Measurements from ENCODE around the gene INSIG1. TPM values are rescaled to one million over a fixed set of nuclear protein-coding genes. Genes with fewer than 3 reads are reported as not detected.

Gene INSIG1
- total RNA-seq, 1 experiment from 2014 or later: 92.6 TPM

DNA sequence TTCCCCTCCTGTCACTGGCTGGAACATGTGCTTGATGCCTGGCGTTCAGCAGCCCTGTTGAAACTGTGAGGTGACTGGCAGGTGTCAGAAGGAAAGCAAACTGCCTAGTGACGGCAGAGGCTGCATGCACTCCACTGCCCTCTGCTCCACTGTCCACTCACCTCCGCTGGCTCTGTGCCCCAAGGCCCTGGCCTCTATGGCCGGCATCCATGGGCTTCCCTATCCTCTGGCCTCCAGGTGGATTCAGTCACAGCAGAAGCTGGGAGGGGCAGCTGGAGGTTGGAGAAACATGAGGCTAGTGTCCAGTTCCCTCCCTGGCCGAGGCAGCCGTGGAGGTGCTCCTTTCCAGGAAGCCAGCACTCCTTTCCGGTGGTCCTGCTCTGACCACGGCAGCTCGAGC is 31.2 kb upstream of the INSIG1 start:
- Histone ChIP-seq H3K4me1 (ENCODE audit: control insufficient read depth, insufficient read depth, low read length) (no peaks in the 10 kb centered on the region), H3K27ac (ENCODE audit: low read length) (no peak overlapping the region), H3K4me3 (ENCODE audit: low read depth in 2 of 2, low read length in 2 of 2) (no peak overlapping the region), H3K9me3 (ENCODE audit: control insufficient read depth, insufficient read depth, low read depth, low read length) (no peaks in the 10 kb centered on the region), H3K27me3 (ENCODE audit: control insufficient read depth, insufficient read depth, low read length) (no peaks in the 10 kb centered on the region; the same call in 1 of the 2 replicates), H3K36me3 (ENCODE audit: control insufficient read depth, insufficient read depth, low read length) (no peaks in the 10 kb centered on the region)
- in situ Hi-C loops (cut with HindIII; ENCODE audit: low pct_unique_long_range_greater_than_20kb, low sequenced_read_pairs): no loop called here
- no TSS peak for BruUV-seq (replicated peaks)
- ChIA-PET POLR2A (no interaction called here), CTCF (no interaction called here)
- intact Hi-C loops (cut with micrococcal nuclease; ENCODE audit: unreplicated experiment): no loop called here
- DNase-seq (ENCODE audit: low read depth, low spot score): no peak
- no peak for TF ChIP-seq POLR2AphosphoS5 (IDR thresholded peaks at IDR 0.05; ENCODE audit: low read depth, low read length)
- no peak for TF ChIP-seq CTCF (IDR thresholded peaks at IDR 0.05)
- TF ChIP-seq SIN3A (IDR thresholded peaks at IDR 0.05; ENCODE audit: borderline replicate concordance, insufficient read depth, low read depth, low read length): no peak
- TF ChIP-seq TCF7L2 (IDR thresholded peaks at IDR 0.05; ENCODE audit: low read depth, low read length): no peak
- TF ChIP-seq, protein P1, sequence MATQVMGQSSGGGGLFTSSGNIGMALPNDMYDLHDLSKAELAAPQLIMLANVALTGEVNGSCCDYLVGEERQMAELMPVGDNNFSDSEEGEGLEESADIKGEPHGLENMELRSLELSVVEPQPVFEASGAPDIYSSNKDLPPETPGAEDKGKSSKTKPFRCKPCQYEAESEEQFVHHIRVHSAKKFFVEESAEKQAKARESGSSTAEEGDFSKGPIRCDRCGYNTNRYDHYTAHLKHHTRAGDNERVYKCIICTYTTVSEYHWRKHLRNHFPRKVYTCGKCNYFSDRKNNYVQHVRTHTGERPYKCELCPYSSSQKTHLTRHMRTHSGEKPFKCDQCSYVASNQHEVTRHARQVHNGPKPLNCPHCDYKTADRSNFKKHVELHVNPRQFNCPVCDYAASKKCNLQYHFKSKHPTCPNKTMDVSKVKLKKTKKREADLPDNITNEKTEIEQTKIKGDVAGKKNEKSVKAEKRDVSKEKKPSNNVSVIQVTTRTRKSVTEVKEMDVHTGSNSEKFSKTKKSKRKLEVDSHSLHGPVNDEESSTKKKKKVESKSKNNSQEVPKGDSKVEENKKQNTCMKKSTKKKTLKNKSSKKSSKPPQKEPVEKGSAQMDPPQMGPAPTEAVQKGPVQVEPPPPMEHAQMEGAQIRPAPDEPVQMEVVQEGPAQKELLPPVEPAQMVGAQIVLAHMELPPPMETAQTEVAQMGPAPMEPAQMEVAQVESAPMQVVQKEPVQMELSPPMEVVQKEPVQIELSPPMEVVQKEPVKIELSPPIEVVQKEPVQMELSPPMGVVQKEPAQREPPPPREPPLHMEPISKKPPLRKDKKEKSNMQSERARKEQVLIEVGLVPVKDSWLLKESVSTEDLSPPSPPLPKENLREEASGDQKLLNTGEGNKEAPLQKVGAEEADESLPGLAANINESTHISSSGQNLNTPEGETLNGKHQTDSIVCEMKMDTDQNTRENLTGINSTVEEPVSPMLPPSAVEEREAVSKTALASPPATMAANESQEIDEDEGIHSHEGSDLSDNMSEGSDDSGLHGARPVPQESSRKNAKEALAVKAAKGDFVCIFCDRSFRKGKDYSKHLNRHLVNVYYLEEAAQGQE (IDR thresholded peaks at IDR 0.05; ENCODE audit: insufficient read depth in 1 of 2, low read depth in 2 of 2, low read length in 1 of 2): no peak
- ATAC-seq: no peak

DNA sequence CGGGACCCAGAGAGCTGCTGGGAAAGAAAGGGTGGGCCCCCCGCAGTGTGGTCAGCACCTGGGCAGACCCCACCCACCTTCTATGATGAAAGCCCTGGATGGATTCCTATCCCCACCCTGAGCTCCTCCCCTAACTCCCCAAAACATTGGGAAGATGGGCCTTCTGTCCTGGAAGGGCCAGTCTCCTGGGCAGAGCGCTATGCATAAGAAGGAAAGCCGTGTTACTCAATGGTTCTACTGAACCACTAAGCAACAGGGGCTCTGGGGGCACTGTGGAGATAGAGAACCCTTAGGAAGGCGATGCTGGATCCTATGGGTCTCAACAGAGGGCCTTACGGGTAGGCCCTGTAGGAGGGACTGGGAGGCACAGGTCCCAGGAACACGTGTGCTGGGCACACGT is 30.7 kb upstream of the INSIG1 start:
- no peaks in the 10 kb centered on the region for H3K36me3 ChIP-seq (ENCODE audit: control insufficient read depth, insufficient read depth, low read length)
- H3K27ac ChIP-seq (ENCODE audit: low read length): no peak overlapping the region
- no peaks in the 10 kb centered on the region; the same call in 1 of the 2 replicates for H3K27me3 ChIP-seq (ENCODE audit: control insufficient read depth, insufficient read depth, low read length)
- TF ChIP-seq SIN3A (IDR thresholded peaks at IDR 0.05; ENCODE audit: borderline replicate concordance, insufficient read depth, low read depth, low read length) (no peak), POLR2AphosphoS5 (IDR thresholded peaks at IDR 0.05; ENCODE audit: low read depth, low read length) (no peak), TCF7L2 (IDR thresholded peaks at IDR 0.05; ENCODE audit: low read depth, low read length) (no peak), CTCF (IDR thresholded peaks at IDR 0.05) (no peak)
- TF ChIP-seq, protein P1 (IDR thresholded peaks at IDR 0.05; ENCODE audit: insufficient read depth in 1 of 2, low read depth in 2 of 2, low read length in 1 of 2): no peak
- intact Hi-C loops (cut with micrococcal nuclease; ENCODE audit: unreplicated experiment) (no loop called here), in situ Hi-C loops (cut with HindIII; ENCODE audit: low pct_unique_long_range_greater_than_20kb, low sequenced_read_pairs) (no loop called here)
- ChIA-PET CTCF (no interaction called here), POLR2A (no interaction called here)
- no peaks in the 10 kb centered on the region for H3K4me1 ChIP-seq (ENCODE audit: control insufficient read depth, insufficient read depth, low read length)
- no peak overlapping the region for H3K4me3 ChIP-seq (ENCODE audit: low read depth in 2 of 2, low read length in 2 of 2)
- DNase-seq (ENCODE audit: low read depth, low spot score) (no peak), ATAC-seq (no peak)
- H3K9me3 ChIP-seq (ENCODE audit: control insufficient read depth, insufficient read depth, low read depth, low read length): no peaks in the 10 kb centered on the region
- no TSS peak for BruUV-seq (replicated peaks)
